ENCODE data around the gene MED20. TPM values are rescaled to one million over a fixed set of nuclear protein-coding genes. Genes with fewer than 3 reads are reported as not detected.
A peak's percentile ranks its signal among the peaks of the same experiment; 100 is the strongest.

Gene MED20
- total and polyA plus RNA-seq, 8 donors: 5.3 to 13.1 (median 8.7) TPM

GRCh38 chr6:41940759-41941279, 19.9 kb upstream of the MED20 start:
- TF ChIP-seq CTCF (IDR thresholded peaks at IDR 0.05): no peak
- Histone ChIP-seq H3K27ac (peak overlapping the region in 2 of 4 donors; percentile 23 to 53), H3K36me3 (no peaks in the 10 kb centered on the region), H3K9me3 (no peaks in the 10 kb centered on the region), H3K4me3 (peak overlapping the region; percentile 69 to 93 (median 80)), H3K27me3 (no peaks in the 10 kb centered on the region), H3K4me1 (peaks cover 0 to 12% (median 0%) of the 10 kb centered on the region in 3 donors)
- FAIRE-seq: no peak
- 0 to 1% methylated on average over 35 to 38 of the region's 38 CpGs for WGBS, 2 donors
- ATAC-seq: peak; percentile 16 to 26 (median 24)
- intact Hi-C loops (cut with DNase I): no loop called here
- peak in 5 of 6 donors; percentile 26 to 83 (median 33) for DNase-seq

- ATAC-seq (no peak), FAIRE-seq (no peak), DNase-seq (peak in 1 of 6 donors; percentile 31)
- peaks cover 0 to 12% (median 0%) of the 10 kb centered on the region in 3 donors for H3K4me1 ChIP-seq
- intact Hi-C loops (cut with DNase I): loop anchor here in 2 of 3 donors (10.0 kb wide), 3 partner anchors 85 to 155 kb away; partner anchors contain the start of genes PRICKLE4 (in 1 of the 2) and TOMM6 (in 1 of the 2)
- peaks cover 0 to 4% (median 0%) of the 10 kb centered on the region in 3 donors for H3K36me3 ChIP-seq
- no peak for TF ChIP-seq CTCF (IDR thresholded peaks at IDR 0.05)
- 44 to 55% methylated on average over 27 of the region's 27 CpGs for WGBS, 2 donors
- no peaks in the 10 kb centered on the region for H3K9me3 ChIP-seq
- H3K27me3 ChIP-seq: no peaks in the 10 kb centered on the region
- H3K27ac ChIP-seq: peak overlapping the region in 1 of 4 donors; percentile 53
- peak overlapping the region in 3 of 4 donors; percentile 75 to 93 (median 85) for H3K4me3 ChIP-seq
Observed at GRCh38 chr6:41939848-41940758, 19.2 kb upstream of the MED20 start.

GRCh38 chr6:41939176-41939847, 18.4 kb upstream of the MED20 start:
- Histone ChIP-seq H3K4me1 (peaks cover 0 to 12% (median 0%) of the 10 kb centered on the region in 3 donors), H3K27me3 (no peaks in the 10 kb centered on the region), H3K27ac (no peak overlapping the region), H3K36me3 (peaks cover 0 to 12% (median 0%) of the 10 kb centered on the region in 3 donors), H3K4me3 (peak overlapping the region in 1 of 4 donors; percentile 93), H3K9me3 (no peaks in the 10 kb centered on the region)
- DNase-seq: peak in 1 of 6 donors; percentile 55
- 73 to 86% methylated on average over 10 to 11 of the region's 11 CpGs for WGBS, 2 donors
- intact Hi-C loops (cut with DNase I): loop anchor here in 2 of 3 donors (10.0 kb wide), 3 partner anchors 85 to 155 kb away; partner anchors contain the start of genes PRICKLE4 (in 1 of the 2) and TOMM6 (in 1 of the 2)
- ATAC-seq: no peak
- TF ChIP-seq CTCF (IDR thresholded peaks at IDR 0.05): no peak
- no peak for FAIRE-seq

- intact Hi-C loops (cut with DNase I): loop anchor here in 2 of 3 donors (10.0 kb wide), 3 partner anchors 84 to 154 kb away; partner anchors contain the start of genes PRICKLE4 (in 1 of the 2) and TOMM6 (in 1 of the 2)
- Histone ChIP-seq H3K27me3 (no peaks in the 10 kb centered on the region), H3K36me3 (peaks cover 0 to 16% (median 0%) of the 10 kb centered on the region in 3 donors), H3K4me1 (peaks cover 0 to 12% (median 0%) of the 10 kb centered on the region in 3 donors), H3K4me3 (no peak overlapping the region), H3K27ac (no peak overlapping the region), H3K9me3 (no peaks in the 10 kb centered on the region)
- FAIRE-seq (no peak), ATAC-seq (no peak), DNase-seq (no peak)
- 80 to 85% methylated on average over 5 of the region's 5 CpGs for WGBS, 2 donors
- no peak for TF ChIP-seq CTCF (IDR thresholded peaks at IDR 0.05)
Observed at GRCh38 chr6:41938590-41939175, 17.7 kb upstream of the MED20 start.

Data from pancreas (tissue), 10 donors.